Measurements from ENCODE around the gene IL19.
"Not testable (repeated sequence)": the region's sequence is repeated elsewhere in the genome, so short reads cannot be mapped to it uniquely, and the experiment has no call there.

DNA sequence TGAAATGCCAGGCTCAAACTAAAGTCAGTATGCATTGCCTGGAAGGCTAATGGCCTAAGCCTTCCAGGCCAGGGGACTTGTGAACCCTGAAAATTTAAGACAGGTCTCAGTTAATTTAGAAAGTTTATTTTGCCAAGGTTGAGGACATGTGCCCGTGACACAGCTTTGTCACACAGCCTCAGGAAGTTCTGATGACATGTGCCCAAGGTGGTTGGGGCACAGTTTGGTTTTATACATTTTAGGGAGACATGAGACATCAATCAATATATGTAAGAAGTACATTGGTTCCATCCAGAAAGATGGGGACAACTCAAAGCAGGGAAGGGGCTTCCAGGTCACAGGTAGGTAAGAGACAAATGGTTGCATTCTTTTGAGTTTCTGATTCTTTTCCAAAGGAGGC, 4.8 kb upstream of the IL19 start:
- not testable (repeated sequence) for TF ChIP-seq POLR2A (IDR thresholded peaks at IDR 0.05)
- TF ChIP-seq, protein P1, sequence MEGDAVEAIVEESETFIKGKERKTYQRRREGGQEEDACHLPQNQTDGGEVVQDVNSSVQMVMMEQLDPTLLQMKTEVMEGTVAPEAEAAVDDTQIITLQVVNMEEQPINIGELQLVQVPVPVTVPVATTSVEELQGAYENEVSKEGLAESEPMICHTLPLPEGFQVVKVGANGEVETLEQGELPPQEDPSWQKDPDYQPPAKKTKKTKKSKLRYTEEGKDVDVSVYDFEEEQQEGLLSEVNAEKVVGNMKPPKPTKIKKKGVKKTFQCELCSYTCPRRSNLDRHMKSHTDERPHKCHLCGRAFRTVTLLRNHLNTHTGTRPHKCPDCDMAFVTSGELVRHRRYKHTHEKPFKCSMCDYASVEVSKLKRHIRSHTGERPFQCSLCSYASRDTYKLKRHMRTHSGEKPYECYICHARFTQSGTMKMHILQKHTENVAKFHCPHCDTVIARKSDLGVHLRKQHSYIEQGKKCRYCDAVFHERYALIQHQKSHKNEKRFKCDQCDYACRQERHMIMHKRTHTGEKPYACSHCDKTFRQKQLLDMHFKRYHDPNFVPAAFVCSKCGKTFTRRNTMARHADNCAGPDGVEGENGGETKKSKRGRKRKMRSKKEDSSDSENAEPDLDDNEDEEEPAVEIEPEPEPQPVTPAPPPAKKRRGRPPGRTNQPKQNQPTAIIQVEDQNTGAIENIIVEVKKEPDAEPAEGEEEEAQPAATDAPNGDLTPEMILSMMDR (IDR thresholded peaks at IDR 0.05) = not testable (repeated sequence)
